Left renal pelvis (tissue), 4 donors: Measurements from ENCODE around the gene RIOX2. TPM values are rescaled to one million over a fixed set of nuclear protein-coding genes. Genes with fewer than 3 reads are reported as not detected.

Experiments
- DNase-seq, 4 donors: peaks; one replicate each; pipeline ENCODE4 v3.0.0-alpha.2; 2013; ENCODE audit warnings: low read depth in 4 of 4, low spot score in 3 of 4
- polyA plus RNA-seq, 4 donors: library from polyadenylated mRNA; unstranded; fragments of 120-200 nt; gene quantifications; one replicate each; pipeline ENCODE4 v1.2.1, GENCODE V29; 2013; ENCODE audit not compliant: insufficient read length in 4 of 4

Gene RIOX2
- polyA plus RNA-seq, 4 donors, result 29.8 to 55.0 (median 38.8) TPM

- DNase-seq, result no peak
Observed at GRCh38 chr3:97956051-97956450, 16.2 kb downstream of the RIOX2 start.

GRCh38 chr3:97954228-97954827 is 17.9 kb downstream of the RIOX2 start:
- no peak for DNase-seq

DNA sequence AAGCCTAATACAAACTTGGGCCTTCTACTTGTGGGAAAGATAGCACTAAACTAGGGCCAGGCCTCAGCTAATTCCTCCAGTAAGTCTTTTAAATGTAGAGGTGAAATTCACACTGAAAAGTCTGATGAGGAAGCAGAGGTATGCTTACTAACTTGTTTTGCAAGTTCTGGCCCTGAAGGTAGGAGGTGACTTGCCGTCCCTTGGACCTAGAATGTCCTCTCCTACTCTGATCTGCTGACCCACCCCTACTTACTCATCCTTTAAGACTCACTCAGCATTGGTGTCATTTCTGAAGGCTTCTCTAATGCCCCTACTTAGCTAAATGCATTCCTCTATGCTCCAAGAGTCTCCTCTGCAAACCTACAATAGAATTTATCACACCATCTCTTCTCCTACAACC is 19.4 kb downstream of the RIOX2 start:
- DNase-seq, result no peak

- DNase-seq, result no peak
Observed at GRCh38 chr3:97952280-97952679, 20.0 kb downstream of the RIOX2 start.

DNA sequence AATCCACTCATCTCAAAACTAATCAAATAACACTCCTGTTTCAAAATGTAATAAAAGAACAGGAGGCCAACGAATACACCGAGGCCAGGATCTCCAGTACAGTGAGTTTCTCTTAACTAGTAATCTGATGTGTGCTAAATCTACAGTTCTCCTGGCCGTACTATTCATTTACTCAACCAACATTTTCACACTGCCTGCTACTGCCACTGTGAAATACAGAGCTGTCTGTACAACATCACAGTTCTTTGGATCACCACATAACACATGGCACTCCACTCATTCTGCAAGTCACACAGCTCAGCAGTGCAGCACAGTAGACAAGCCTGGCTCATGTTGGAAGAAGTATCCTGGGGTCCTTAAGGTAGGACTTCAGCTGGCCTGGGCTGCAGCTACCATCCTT is 21.9 kb downstream of the RIOX2 start:
- no peak for DNase-seq

GRCh38 chr3:97949743-97950142 is 22.5 kb downstream of the RIOX2 start:
- no peak for DNase-seq

GRCh38 chr3:97949110-97949485 is 23.1 kb downstream of the RIOX2 start:
- no peak for DNase-seq

DNA sequence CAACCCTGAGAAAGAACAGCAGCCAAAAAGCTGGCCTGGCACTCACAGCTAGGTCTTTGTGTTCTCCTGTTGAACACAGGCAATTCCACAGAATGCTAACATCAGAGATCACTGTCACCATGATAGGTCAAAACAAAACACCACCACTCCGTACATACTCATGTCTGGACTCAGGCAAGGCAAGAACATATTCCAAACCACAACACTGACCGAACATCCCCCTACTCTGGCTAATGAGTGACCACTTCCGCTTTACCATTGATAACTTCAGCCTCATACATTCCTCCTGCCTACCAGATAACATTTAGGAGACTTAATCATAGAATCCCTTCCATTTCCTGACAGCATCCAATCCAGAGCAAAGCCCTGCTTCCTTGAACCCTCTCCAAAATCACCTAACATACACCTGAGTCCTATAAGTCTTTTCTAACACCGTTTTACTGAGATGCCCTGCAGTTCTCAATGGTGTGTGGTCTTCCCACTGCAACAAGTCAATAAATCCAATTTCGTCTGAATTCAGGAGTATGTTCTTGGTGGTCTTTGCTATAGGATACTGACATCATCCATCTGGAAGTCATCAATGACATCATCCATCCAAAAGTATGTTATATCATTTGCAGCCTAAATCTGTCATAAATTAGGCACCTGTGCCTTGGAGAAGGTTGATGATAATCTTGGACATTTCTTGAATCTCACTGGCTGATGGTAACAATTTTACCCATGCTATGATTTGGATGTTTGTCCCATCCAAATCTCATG is 23.7 kb downstream of the RIOX2 start:
- DNase-seq, result no peak

GRCh38 chr3:97942801-97943546 is 29.3 kb downstream of the RIOX2 start:
- no peak for DNase-seq

GRCh38 chr3:97940034-97940433 is 32.2 kb downstream of the RIOX2 start:
- no peak for DNase-seq

DNA sequence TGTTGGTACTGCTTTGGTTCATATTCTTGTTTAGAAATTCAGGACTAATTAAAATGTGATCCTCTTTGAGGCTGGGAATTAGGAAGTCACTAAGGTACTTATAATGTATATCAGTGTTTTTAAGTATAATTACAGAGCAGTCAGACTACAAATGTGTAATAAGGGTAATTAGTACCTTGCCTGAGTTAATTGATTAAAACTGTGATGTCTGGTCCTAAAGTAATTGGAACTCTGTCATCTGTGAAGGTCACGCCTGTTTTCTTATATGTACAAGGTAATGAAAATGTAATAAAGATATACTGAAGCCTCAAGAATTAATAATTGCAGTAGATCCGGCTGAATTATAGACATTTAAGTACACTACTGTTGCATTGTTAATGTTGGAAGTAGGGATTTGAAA is 32.8 kb downstream of the RIOX2 start:
- no peak for DNase-seq

GRCh38 chr3:97938444-97938843 is 33.8 kb downstream of the RIOX2 start:
- no peak for DNase-seq

DNA sequence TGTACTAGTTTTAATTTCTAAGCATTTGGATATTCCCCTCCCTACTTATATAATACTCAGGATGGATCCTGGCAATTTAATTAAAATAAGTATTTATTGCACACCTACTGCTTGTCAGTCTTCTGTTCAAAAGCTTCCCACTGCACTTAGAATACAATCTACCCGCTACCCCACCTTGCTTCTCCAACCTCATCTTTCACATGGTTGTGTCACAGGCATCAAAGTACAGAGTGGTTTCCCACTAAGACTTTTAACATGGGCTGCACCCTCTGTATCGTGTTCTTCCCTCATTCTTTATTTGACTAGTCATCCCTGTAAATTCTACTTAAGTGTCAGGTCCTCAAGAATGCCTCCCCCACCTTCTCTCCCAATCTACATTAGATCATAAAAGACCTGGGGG is 35.0 kb downstream of the RIOX2 start:
- DNase-seq, result no peak

DNA sequence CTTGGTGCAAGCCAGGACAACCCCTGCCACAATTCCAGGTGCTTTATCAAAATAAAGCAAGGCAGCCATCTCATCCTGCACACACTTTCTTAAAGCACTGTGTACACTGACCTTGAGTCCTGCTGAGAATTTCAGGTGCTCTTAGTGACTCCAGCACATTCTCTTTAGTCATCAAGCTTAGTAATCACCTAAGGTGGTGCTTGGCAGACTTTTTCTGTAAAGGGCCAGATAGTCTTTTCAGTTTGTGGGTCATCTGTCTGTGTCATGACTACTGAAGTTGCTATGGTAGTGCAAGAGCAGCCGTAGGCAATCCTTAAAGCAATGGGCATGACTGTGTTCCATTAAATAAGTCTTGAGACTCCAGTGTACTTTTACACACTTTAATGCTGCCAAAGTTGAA is 36.4 kb downstream of the RIOX2 start:
- DNase-seq, result no peak

DNA sequence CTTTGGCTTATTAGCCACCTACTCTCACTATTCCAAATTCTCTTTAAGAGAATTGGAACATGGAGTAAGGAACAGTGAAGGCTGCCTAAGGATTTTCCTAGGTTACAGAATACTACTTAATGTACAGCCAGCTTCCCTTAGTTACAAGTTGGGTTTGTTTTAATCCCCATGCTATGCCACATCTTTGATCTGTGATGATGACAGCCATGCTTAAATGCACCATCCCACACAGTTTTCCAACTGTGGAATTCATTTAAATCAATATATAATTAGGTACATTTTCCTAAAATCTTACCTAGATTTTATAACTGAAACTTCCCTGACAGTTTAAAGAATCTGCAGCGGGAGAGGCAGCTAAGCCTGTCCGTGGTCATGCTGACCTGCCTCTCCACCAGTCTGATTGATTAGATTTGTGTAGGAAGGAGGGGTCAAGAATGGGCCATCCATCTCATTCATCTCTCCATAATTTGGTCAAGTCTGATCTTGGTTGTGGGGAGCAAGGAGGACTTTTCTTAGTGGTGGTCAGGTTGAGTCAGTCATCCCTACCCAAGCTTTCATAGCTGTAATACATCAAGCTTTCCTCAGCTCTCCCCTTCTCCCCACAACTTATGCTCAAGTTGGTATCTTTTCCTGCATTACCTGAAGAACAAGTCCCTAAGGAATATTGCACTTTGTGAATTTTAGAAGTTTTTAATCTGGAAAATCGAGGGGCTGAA is 37.1 kb downstream of the RIOX2 start:
- DNase-seq, result no peak

GRCh38 chr3:97932387-97932801 is 39.8 kb downstream of the RIOX2 start:
- no peak for DNase-seq

- DNase-seq, result no peak
Observed at GRCh38 chr3:97931218-97931617, 41.0 kb downstream of the RIOX2 start.

DNA sequence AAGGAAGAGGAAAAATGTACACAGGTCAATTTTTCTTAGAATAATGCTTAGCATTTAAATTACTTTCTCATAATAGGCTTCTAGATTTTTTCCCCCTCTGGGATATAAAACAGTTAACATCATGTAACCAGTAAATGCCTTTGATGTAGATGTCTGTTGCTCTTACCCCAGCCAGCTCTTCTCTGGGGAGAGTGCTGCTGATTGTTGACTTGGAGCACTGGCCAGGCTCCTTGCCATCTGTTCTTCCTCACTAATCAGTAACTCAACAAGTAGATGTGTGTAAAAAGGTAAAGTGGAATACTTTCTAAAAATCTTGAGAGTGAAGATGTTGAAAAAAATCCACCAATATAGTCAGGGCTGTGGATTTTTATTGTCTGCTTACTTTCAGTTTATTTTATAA is 42.2 kb downstream of the RIOX2 start:
- DNase-seq, result no peak

- DNase-seq, result no peak
Observed at GRCh38 chr3:97928986-97929385, 43.2 kb downstream of the RIOX2 start.

DNA sequence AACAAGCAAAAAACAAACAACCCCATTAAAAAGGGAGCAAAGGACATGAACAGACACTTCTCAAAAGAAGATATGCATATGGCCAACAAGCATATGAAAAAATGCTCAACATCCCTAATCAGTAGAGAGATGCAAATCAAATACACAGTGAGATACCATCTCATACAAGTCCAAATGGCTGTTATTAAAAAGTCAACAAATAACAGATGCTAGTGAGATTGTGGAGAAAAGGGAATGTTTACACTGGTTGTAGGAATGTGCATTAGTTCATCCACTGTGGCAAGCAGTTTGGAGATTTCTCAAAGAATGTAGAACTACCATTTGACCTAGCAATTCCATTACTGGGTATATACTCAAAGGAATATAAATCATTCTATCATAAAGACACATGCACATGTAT is 44.5 kb downstream of the RIOX2 start:
- no peak for DNase-seq

- DNase-seq, result no peak
Observed at GRCh38 chr3:97917813-97918536, 54.3 kb downstream of the RIOX2 start.
